AG04449 (cell line): Measurements from ENCODE around the gene ATP8B4.
"Not testable (repeated sequence)": the region's sequence is repeated elsewhere in the genome, so short reads cannot be mapped to it uniquely, and the experiment has no call there.

ENCODE experiments used
- CTCF ChIA-PET: fragments of 350-600 bp; formaldehyde crosslinking; extraction: SDS; loops from one replicate; lab custom pipeline; 2021; ENCODE audit warnings: antibody characterized with exemption; lab: Yijun Ruan, JAX
- POLR2A ChIA-PET: fragments of 400-600, 350-600 bp; formaldehyde crosslinking; extraction: SDS; loops from one replicate; lab custom pipeline; 2020; ENCODE audit warnings: antibody characterized with exemption, inconsistent platforms; lab: Yijun Ruan, JAX
- DNase-seq: peaks from one replicate; pipeline ENCODE4 v3.0.0-alpha.2; 2010; ENCODE audit warnings: low read depth, low spot score
- H3K4me3 ChIP-seq: 2 replicates; pipeline ENCODE4 v1.5.1; 2011; ENCODE audit warnings: low read depth, mild to moderate bottlenecking, control low read depth, low read length
- CTCF ChIP-seq: IDR thresholded peaks from one replicate; pipeline ENCODE4 v1.5.1; 2011; ENCODE audit warnings: mild to moderate bottlenecking, moderate library complexity, low read length, control low read depth, inconsistent platforms; ENCODE audit not compliant: insufficient read depth; ENCODE audit errors: missing control alignments

The ATP8B4 gene

DNA sequence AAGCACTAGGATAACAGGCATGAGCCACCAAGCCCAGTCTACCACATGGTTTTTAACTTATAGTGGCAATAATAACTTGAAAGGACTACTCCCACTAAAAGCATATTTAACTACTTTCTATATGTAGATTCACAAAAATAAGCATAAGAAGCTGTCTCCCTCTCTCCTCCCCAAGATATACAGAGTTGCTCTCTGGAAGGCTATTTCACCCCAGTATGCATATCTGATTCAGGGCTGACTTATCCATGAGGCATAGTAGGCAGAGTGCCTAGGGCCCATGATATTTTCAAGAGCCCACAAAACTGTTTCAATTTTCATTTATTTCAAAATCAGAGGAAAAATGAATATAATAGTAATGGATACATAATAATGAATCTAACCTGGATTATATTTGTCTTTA, 20.5 kb downstream of the ATP8B4 start:
- POLR2A ChIA-PET: no interaction called here
- no peak for TF ChIP-seq CTCF
- H3K4me3 ChIP-seq: no peak overlapping the region
- CTCF ChIA-PET: no interaction called here
- no peak for DNase-seq

DNA sequence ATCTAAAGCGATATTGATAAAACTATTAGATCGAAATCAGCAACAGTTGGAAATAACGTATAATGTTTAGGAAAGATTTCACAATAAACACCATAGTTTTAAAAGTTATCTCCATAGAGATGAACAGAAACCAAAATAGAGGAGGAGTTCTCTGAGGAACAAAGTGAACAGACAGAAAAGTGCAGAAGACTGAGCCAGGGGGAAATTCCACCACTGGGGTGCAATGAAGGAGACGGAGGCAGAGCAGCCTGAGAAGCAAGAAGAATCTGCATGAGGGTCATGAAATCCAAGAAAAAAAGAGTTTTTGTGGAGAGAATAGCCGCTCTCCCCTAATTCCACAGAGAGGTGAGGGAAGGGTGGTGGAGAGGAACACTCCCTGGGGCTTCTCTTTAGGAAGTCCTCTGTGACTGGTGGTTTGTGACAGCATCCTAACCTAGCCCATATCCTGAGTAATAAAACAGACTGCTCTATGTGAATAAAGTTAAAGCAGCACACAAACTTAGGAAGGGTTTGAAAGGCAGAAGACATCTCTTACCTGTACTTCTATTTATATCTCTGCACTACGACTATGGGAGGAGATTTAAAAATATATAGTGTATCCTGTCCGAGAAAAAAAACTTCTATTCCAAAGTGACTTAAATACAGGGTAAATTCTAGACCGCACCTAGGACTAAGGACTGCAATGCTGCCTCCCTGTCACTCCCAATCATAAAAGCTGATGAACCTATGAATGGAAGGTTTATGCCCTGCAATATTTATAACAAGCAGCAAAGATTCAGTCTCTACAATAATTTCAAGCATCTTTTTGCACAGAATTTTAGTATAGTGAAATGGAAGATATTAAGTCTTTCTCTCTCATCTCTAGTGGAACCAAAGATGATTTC, 22.9 kb downstream of the ATP8B4 start:
- no peak overlapping the region for H3K4me3 ChIP-seq
- TF ChIP-seq CTCF: no peak
- ChIA-PET POLR2A (no interaction called here), CTCF (no interaction called here)
- no peak for DNase-seq

GRCh38 chr15:50089386-50089785, 29.6 kb downstream of the ATP8B4 start:
- DNase-seq, CTCF ChIA-PET, H3K4me3 ChIP-seq, POLR2A ChIA-PET: not testable (repeated sequence)

- ChIA-PET POLR2A (no interaction called here), CTCF (no interaction called here)
- DNase-seq: no peak
- no peak overlapping the region for H3K4me3 ChIP-seq
- TF ChIP-seq CTCF: no peak
These were observed 34.1 kb downstream of the ATP8B4 start for GRCh38 chr15:50084932-50085331.

- no peak for DNase-seq
- CTCF ChIA-PET: interaction anchor here (0.6 to 1.4 kb wide), 2 partner anchors 21 to 31 kb away, joined by 3 to 4 read pairs; no protein-coding TSS in a partner anchor
- TF ChIP-seq CTCF: no peak
- POLR2A ChIA-PET: no interaction called here
- no peak overlapping the region for H3K4me3 ChIP-seq
These were observed 35.5 kb downstream of the ATP8B4 start for GRCh38 chr15:50083424-50084025.

DNA sequence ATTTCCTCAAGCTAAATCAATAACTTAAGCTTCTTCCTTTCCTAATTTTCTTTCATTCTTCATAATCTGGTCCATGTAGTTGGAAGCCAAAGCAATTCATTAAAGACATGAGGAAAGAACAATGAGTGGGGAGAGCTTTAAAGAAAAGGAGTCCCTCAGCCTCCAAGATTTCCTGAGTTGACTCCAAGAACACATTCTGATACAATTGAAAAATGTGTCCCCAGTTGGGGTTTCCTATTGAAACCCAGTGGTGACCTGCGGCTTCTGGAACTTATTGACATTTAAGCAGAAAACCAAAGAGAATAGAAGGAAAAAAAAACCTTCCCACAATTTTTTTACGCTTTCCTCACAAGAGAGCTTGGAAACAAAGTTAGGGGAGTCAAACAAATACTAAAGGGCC, 37.0 kb downstream of the ATP8B4 start:
- ChIA-PET CTCF (no interaction called here), POLR2A (no interaction called here)
- no peak for DNase-seq
- no peak for TF ChIP-seq CTCF
- H3K4me3 ChIP-seq: no peak overlapping the region

DNA sequence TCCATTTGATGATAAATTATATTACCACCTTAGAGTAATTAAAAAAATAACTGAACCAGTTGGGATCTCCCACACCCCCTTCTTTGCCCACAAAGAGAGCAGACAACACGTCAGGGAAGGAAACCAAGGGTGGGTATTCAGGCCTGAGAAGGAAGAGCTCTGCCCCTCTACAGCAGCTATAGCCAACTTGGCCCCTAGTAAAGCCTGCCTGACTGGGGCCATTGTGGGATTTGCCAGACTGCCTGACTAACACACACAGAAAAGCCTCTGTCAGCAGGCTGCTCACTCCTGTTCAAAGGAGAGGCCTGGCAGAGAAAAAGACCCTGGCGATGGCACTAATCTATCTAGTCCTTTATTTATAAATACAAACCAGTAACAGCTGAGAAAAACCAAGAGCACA, 41.4 kb downstream of the ATP8B4 start:
- no peak overlapping the region for H3K4me3 ChIP-seq
- DNase-seq: no peak
- no peak for TF ChIP-seq CTCF
- POLR2A ChIA-PET: no interaction called here
- CTCF ChIA-PET: interaction anchor here (0.7 to 1.0 kb wide), 2 partner anchors 26 to 171 kb away, joined by 3 read pairs; no protein-coding TSS in a partner anchor
